GM19239 (cell line): ENCODE data around the gene BMP3.
"Not testable (repeated sequence)": the region's sequence is repeated elsewhere in the genome, so short reads cannot be mapped to it uniquely, and the experiment has no call there.

Experiments
- DNase-seq: peaks from one replicate; pipeline ENCODE4 v3.0.0; 2011; ENCODE audit warnings: low spot score; ENCODE audit not compliant: insufficient read length
- FAIRE-seq: peaks from 2 replicates; lab custom pipeline; 2011; peaks lifted over from hg19 to GRCh38; lab: Jason Lieb, UNC

The BMP3 gene, protein sequence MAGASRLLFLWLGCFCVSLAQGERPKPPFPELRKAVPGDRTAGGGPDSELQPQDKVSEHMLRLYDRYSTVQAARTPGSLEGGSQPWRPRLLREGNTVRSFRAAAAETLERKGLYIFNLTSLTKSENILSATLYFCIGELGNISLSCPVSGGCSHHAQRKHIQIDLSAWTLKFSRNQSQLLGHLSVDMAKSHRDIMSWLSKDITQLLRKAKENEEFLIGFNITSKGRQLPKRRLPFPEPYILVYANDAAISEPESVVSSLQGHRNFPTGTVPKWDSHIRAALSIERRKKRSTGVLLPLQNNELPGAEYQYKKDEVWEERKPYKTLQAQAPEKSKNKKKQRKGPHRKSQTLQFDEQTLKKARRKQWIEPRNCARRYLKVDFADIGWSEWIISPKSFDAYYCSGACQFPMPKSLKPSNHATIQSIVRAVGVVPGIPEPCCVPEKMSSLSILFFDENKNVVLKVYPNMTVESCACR

GRCh38 chr4:81030061-81030980 lies at the start of gene BMP3:
Gene BMP3 (plus strand): TSS chr4:81030708. CDS start chr4:81031285, 577 bp downstream.
- no peak for FAIRE-seq
- no peak for DNase-seq

GRCh38 chr4:80986011-80986410 lies 44.5 kb upstream of the BMP3 start:
- FAIRE-seq = no peak

GRCh38 chr4:80989921-80990544 lies 40.5 kb upstream of the BMP3 start:
- DNase-seq = peak; percentile 4
- FAIRE-seq = peak; percentile 96

More at GRCh38 chr4:80986011-80986410, 44.5 kb upstream of the BMP3 start:
- no peak for DNase-seq

DNA sequence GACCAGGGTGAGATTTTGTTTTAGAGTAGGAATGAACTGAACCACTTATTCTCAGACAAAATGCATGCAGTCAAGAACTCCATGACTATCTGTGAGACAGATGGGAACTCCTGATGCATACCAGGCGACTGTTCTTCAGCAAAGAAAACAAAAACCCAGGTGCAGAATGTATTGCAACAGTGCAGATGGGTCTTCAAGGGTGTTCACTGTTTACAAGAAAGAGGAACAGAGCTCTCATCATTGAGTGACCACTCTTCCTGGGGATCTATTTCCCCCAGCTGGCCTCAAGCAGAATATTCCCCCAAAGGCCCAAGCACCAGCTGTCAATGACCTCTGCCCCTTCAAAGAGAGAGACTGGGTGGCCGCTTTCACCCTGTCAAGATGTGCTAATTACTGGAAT lies 39.7 kb upstream of the BMP3 start:
- FAIRE-seq = no peak
- no peak for DNase-seq

DNA sequence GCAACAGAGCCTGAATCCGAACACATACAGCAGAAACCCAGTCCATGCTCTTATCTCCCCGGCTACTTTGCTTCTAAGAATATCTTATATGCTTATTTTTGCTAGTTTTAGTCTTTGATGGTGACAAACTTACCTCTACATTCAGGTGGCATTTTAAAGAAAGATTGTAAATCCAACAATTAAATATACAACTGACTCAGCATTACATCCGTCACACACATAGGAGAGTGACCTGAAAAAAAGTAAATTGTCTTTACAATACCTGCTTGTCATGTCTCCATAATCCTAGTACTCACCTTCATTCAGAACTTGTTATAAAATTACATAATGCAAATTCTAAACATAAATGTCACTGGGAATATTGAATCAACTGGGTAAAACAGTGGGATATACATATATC lies 30.6 kb upstream of the BMP3 start:
- DNase-seq (no peak), FAIRE-seq (no peak)

DNA sequence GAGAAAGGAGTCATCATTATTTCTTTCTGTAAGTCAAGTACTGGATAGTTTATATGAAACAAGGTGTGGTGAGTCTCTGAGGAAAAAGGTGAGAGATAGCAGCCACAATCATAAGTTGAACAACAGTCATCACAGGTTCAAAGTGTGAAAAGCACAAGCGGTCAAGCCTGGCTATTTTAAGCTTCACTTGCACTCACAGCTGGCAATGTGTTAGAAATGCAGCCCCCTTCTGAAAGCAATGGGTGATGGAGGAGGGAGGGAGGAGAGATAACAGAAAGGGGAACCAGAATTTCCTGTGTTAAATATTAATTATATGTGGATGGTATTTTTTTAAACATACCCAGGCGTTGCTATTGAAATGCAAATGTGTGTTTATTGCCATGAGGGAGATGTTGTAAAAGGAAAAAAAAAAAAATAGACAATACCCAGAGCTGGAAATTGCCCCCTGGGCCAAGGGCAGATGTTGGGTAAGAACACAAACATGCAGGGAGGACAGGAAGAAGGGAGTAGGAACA lies 26.9 kb upstream of the BMP3 start:
- DNase-seq (peak; percentile 26), FAIRE-seq (peak; percentile 92)

GRCh38 chr4:81007417-81007816 lies 23.1 kb upstream of the BMP3 start:
- FAIRE-seq (no peak), DNase-seq (no peak)

DNA sequence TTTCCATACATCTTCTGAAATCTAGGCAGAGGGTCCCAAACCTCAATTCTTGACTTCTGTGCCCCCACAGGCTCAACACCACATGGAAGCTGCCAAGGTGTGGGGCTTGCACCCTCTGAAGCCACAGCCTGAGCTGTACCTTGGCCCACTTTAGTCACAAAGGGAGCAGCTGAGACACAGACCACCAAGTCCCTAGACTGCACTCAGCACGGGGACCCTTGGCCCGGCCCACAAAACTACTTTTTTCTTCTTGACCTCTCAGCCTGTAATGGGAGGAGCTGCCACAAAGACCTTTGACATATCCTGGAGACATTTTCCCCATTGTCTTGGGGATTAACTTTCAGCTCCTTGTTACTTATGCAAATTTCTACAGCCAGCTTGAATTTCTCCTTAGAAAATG lies 13.9 kb upstream of the BMP3 start:
- not testable (repeated sequence) for FAIRE-seq

DNA sequence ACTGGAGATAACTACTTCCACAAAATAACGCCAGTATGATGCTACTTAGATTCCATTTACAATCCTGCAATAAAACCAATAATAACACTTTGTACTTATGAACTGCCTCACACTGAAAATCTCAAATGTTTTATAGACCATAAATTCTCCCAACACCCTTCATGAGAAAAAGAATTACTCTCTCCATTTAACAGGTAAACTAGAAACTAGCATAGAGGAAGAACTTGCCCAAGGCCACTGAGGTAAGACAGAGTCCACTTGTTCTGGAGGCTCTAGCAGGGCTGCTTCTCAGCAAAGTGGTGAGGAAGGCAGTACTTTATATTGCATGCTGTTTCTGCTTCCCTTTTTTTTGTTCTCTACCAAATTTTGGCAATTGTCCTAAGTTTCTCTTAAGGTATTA lies 11.5 kb upstream of the BMP3 start:
- DNase-seq (no peak), FAIRE-seq (no peak)

More for the DNA sequence above, 13.9 kb upstream of the BMP3 start:
- DNase-seq = not testable (repeated sequence)

DNA sequence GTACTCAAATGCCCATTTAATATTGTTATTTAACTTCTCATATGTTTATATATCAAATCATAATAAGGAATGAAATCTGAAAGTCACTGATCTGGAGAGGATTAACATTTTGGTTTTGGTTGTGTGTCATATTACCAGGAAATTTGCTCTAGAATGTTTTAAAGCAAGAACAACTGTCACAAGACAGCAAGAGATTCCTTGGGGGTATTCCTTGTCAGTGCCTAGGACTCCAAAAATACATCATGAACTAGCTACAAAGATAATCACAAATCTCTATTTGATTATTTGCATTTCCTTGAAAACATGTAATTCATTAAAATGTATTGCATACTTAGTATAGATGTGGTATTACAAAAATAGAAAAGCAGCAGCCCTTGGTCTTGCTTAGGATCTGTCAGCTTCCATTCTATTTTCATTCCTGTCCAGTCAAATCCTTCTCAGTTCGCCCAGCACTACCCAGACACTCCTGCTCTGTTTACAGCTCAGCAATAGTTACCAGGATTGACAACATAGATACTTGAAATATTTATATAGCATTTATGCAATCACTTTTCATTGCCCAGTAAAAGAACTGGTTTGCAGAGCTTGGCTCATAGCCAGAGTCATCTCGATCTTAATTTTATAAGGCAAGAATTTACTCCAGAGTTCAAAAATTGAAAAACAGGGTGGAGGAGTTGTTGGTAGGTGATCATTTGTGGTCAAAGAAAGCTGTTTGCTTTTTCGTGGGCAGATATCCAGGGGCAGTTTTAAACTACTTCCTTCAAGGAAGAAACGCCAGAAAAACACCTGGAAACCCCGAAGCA lies 9.2 kb upstream of the BMP3 start:
- no peak for FAIRE-seq
- no peak for DNase-seq

DNA sequence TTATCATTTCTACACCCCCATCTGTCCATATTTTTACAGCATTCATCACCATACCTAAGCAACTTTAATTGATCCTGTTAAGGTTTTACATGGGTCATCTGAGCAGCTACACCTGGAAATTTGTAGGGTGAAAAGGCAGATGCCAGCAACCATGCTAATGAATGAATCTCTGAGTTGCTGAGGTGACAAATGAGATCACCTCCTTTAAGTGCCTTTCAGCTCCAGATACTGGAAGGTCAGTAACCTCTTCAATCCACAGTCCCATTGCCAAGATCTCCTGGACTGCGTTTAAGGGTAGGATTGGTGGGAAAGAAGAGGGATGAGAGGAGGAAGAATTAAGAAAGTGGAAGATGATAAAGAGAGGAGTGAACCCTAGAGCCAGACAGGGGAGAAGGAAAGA lies 8.5 kb upstream of the BMP3 start:
- FAIRE-seq = no peak

DNA sequence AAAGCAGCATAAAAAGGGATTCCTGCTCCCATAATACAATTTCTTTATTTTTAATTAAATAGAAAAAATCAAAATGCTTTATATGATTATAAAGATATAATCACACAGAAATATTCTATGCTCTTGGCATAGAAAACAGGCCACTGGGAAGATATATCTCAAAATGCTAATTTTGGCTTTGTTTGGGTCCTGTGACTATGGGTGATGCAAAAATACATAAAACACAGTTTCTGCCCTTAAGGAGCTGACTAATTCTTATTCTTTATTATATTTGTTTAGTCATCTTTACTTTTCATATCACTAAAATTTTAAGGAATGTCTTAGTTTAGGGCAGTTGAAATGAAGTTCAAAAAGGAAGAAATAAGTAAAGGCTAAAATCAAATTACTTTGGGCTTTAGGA lies 7.0 kb upstream of the BMP3 start:
- FAIRE-seq (no peak), DNase-seq (no peak)

More for the DNA sequence above, 8.5 kb upstream of the BMP3 start:
- no peak for DNase-seq

- FAIRE-seq (no peak), DNase-seq (no peak)
Measured at GRCh38 chr4:81030981-81031791, 678 bp downstream of the BMP3 start.

- DNase-seq = no peak
- no peak for FAIRE-seq
Measured at GRCh38 chr4:81031796-81032551, 1.5 kb downstream of the BMP3 start.

DNA sequence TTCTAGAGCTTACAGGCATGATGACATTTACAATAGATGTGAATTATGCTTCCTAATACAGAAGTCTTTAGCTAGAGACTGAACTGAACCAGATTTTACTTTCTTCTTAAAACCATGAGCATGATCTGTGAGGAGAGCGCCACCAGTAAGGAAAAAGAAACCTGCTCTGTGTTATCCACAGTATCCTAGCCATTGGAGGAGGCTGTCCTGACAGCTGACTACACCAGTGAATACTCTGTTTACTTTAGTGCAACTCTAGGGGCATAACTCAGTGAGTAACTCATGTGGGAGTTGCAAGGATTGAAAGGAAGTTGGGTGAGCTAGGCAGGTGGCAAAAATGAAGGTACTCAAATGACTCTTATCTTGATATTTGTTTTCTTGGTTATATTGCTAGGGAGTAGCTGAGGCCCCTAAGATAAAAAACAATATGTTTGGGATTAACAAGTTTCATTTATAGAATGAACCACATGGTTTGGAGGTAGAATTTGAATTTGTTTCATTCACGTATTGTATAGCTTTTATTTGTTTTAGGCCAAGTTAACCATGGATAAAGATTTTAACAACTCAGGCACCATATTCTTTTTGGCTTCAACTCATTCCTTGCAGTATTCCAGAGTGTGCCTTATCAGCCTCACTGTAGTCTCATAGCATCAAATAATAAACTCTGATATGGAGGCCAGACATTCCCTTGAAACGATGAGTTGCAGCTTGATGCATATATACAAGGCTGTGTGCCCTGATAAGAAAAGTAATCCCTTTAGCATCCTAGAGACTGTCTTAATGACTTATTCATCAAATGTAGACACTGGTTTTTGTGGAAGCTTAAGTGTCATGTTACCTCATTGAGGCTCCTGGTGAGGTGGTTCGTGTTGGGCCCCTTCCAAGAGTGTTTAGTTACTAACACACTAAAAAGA lies 2.5 kb downstream of the BMP3 start:
- FAIRE-seq = no peak
- DNase-seq = no peak

DNA sequence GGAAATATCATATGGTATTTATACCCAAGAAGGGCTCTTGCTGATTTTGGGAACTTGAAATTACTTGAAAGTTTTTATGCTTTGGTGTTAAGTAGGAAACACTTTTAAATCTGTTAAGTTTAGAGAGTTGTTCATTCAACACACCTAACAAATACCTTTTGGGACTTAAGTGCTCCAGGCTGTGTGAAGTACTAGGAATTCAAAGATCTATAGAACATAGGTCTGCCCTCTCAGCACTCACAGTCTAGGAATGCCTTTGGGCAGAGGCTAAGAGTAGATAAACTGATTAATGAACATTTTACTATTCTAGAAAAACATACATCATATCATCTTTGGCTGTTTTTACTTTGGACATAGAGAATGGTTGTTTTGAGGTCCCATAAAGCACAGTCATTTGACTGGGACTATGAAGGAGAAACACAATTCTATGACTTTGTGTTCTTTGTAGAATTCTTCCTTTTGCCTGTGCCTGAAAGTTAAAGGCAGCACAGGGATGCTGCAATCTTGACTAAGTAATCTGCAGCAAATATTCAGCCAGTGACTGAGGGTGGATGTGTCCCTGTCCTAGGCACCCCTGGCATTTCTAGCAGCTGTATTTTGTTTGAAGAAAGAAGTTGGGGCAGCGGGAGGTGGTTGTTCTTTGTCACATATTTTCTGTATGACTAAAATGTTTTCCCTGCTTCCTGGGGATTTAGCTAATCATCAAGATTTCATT lies 8.3 kb downstream of the BMP3 start:
- FAIRE-seq = no peak
- no peak for DNase-seq
